OCI-LY7 (cell line): ENCODE measurements around the gene BLVRB.

Experiments used
- CTCF ChIP-seq: fragments of 200-600 bp; sonication (generic); conservative IDR thresholded peaks from 2 replicates; pipeline ENCODE4 v1.5.1; 2014; ENCODE audit warnings: mild to moderate bottlenecking, antibody characterized with exemption, low read length, moderate library complexity, mixed read lengths
- EZH2phosphoT487 ChIP-seq: fragments of 200-600 bp; sonication (generic); IDR thresholded peaks from 2 replicates; pipeline ENCODE4 v1.6.1; 2018; ENCODE audit warnings: low read depth, borderline replicate concordance, mild to moderate bottlenecking, mixed run types, antibody characterized with exemption, low read length, moderate library complexity, mixed read lengths

- no peak for TF ChIP-seq CTCF
- TF ChIP-seq EZH2phosphoT487, result no peak
Observed at GRCh38 chr19:40457953-40458596, 7.5 kb downstream of the BLVRB start.
